ENCODE results near the gene CD300LF.

DNA sequence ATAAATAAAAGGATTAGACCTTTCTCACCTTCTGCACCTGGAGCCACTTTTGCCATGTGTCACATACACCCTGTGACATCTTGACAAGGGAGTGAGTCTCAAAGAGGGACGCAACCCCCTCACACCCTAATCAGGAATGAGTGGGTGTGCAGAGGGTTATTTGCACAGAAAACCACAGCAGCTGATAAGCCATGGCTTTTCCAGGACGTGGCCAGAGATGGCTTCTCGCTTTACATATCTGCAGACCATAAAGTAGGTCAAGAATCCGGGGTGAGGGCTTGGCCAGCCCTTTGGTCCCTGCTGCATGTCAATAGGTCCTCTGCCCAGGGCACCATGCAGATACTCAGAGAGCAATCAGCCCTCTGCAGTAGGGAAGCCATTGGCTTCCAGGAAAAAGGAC lies 2.4 kb upstream of the CD300LF start:
- TF ChIP-seq RBFOX2 (IDR thresholded peaks at IDR 0.05; ENCODE audit: low read depth, low read length) (no peak), MAZ (CRISPR knock-in tag; conservative IDR thresholded peaks at IDR 0.05 in 1 of 2, IDR thresholded peaks at IDR 0.05 in 1 of 2) (peak; percentile 21 to 83; a peak in 3 of 4 replicates), NBN (IDR thresholded peaks at IDR 0.05; ENCODE audit: low read depth) (peak; percentile 35; the same call in 1 of the 2 replicates), MAFK (IDR thresholded peaks at IDR 0.05; ENCODE audit: low read length) (no peak)

Measured in K562 (cell line).